Stimulated activated CD8-positive, alpha-beta memory T cell treated with anti-CD3 and anti-CD28 coated beads, Interleukin-7, amount 100 ng/mL, for 1 hour (primary cell): ENCODE data around the gene NUDT13.

Experiments
- DNase-seq, 2 donors: peaks; one replicate each; pipeline ENCODE4 v3.0.0-alpha.2; 2020; ENCODE audit warnings: low read depth in 2 of 2

NUDT13 gene

DNA sequence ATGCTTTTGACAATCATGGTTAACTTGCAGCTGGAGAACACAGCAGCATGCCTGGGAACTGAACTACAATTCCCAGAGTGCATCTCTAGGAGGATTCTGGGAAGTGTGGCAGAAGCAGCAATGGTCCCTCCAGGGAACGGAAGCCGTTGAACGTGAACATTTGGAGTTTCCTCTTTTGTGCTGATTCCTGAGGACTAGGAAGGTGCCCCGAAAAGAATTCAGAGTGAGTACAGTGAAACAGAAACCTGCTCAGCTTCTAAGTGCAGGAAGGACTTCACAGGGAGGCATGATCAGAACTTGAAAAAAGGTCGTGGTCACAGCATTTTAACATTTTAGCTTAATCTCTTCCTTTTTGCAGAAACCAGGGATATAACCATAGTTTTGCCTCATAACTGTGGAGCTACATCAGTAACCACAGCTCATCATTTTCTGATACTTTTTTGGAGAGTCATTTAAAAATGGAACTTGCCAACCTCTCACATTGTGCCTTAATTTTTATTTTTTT is at the start of gene NUDT13:
NUDT13 (plus strand) TSS at position 111 of the 505 bp plus-strand sequence. CDS start 3,911 bp downstream, outside the sequence.
- no peak for DNase-seq

DNA sequence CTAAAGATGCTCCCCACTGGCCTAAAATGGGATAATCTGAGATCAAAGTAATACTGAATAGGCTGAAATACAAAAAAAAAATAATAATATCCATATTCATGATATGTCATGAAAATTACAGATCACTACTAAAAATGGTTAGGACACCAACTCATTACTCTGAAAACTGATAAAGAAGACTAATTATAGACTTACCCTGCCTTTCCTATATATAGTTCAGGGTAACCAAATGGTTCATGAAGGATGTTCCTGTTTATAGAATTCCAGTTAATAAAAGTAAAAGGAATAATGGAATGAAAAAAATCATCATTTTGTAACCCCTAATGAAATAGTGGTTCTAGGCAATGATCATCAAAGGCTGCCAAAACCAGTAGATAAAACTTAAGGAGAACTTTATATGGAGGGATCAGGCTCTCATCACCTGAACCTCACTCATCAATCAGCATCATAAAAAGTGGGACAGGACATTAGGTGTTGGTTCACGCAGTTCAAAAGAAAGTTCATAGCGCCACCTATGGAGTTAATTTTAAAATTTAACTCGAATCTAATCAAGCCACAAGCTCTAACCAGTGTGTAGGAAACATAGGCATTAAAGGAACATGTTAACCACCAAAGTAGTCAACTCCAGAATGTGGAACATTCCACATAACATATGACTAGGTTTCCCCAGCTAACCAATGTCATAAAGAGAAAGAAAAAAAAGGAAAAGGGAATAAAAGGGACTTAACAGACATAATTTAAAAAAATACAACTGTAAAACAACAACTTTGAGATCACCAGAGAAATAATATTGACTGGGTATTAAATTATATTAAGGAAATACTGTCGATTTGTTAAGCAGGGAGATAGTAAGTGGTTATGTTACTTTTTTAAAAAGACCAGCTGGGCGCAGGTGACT is 49.3 kb upstream of the NUDT13 start:
- DNase-seq: no peak

DNA sequence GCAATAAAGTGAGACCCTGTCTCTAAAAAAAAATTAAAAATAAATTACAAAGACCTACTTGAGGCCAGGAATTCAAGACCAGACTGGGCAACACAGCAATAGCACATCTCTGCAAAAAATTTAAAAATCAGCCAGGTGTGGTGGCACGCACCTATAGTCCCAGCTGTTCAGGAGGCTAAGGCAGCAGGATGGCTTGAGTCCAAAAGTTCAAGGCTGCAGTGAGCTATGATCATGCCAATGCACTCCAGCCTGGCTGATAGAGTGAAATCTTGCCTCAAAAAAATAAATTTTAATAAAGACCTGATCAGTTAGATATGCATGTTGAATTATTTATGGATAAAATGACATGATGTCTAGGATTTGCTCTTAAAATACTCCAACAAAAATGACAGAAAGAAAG is 48.5 kb upstream of the NUDT13 start:
- DNase-seq: no peak

DNA sequence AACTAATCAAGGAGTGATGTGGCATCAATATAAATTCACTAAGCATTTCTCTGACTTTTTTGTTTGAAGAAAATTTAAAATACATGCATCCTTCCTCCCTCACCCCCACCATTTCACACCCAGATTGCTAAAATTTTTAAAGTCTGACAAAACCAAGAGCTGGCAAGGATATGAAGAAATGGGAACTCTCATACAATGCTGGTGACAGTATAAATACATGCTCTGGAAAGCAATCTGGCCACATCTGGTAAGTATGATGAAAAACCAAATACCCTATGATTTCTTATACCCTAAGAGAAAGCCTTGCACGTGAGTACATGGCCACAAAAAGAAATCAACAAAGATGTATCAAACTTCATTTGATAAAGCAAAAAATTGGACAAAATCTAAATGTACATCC is 44.8 kb upstream of the NUDT13 start:
- DNase-seq: no peak

DNA sequence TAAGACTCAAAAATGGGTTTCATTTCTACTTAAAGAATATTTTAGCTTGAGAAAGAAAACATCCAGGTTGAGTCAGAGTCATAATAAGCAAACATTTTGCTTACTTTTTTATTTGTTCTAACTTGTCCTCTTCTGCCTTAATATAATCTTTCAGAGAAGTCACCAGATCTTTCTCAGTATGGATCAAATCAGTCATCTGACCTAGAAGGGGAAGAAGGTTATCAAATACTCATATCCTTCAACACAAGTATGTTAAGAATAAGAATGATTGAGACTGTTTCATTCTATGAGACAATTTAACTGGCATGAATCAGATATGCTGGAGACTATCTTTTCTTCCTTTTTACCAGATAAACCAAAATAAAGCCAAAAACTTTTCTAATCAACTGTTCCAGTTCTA is 36.6 kb upstream of the NUDT13 start:
- no peak for DNase-seq

DNA sequence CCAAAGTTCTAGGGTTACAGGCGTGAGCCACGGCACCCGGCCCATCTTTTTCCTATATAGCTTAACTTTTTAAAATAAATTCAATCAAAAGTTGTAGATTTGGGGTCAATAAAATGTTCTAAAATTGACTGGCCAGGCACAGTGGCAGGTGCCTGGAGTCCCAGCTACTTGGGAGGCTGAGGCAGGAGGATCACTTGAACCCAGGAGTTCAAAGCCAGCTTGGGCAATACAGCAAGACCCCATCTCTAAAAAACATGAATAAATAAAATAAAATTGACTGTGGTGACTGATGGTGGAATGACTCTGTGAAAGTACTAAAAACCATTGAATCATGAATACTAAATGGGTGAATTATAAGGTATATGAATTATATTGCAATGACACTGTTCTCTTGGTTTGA is 34.4 kb upstream of the NUDT13 start:
- DNase-seq: no peak

DNA sequence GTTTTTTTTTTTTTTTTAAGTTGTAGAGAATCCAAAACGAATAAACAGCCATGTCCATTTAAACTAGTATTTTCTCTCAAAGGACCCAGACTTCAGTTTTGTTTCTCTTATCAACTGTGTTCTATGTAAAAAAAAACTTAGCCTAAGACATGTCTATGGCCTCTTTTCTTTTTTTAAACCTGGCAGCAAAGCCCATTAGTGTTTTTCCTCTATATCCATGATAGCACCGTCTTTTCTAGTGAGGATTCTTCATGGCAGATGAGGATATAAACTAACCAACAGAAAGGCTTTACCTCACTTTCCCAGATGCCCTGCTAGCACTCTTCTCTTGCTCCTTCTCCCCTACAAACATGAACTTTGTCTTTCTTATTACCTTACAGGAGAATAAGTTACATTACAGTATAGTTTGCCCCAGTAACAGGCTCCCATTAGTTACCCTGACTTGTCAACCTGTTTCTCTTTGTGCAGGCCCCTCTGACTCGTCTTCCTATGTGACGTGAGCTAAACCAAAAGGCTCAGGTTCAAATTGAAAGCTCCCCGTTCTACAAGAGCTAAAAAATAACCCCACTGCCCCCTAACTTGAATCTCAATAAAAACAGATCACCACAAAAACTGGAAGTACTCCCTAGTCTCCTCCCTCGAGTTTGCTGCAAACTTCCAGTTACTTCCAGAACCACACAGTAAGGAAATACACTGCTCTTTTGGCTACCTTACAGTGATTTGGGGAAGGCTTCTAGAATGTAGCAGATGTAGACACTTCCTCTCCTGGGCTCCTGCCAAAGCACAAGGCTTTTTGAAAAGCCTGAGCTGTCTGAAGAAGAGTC is 33.7 kb upstream of the NUDT13 start:
- DNase-seq: no peak

DNA sequence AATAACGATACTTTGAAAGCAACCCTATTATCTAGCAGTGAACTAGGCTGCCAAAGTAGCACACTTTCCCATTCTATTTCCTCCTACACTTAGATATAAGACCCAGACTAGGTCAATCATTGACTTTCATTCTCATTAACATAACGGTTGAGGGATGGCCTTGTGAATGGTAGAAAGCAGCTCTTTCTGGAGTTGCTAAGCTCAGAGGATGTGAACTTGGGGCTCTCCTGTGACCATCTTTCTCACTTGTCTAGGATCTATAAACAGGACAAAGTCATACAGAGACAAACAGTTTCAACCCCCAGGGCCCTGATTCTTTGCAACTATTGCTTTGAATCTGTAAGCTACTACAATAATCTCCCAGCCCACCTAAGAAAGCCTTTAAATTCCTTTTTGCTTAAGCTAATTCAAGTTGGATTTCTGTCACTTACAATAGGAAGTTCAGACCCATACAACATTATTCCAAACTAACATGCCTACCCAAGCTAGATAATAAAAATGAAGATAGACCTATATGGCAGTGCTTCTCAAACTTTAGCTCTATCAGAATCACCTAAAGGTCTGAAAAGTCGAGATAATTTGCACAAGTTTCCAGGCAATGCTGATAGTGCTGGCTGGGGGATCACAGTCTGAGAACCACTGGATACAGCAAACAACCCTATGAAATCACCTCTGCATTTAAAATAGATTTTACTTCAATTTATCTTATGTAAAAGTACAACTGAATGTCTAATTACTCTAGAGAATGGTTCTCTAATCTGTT is 30.3 kb upstream of the NUDT13 start:
- no peak for DNase-seq

DNA sequence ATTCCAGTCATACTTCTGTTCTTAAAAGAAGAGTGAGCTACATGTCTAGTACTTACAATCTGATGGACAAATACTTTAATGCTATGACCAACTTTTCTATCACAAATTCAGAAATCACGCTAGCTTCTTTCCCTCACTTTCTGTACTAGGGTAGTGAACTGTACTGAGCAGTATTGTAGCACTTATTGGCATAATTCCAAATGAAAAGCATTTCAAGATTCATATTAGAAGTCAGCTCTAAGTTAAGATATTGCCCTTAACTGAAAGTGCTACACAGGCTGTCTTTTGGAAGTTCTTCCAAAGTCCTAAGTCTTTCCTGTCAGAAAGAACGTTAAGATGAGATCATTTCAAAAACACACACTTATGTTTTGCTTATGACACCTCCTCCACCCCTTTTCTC is 27.0 kb upstream of the NUDT13 start:
- DNase-seq: no peak

DNA sequence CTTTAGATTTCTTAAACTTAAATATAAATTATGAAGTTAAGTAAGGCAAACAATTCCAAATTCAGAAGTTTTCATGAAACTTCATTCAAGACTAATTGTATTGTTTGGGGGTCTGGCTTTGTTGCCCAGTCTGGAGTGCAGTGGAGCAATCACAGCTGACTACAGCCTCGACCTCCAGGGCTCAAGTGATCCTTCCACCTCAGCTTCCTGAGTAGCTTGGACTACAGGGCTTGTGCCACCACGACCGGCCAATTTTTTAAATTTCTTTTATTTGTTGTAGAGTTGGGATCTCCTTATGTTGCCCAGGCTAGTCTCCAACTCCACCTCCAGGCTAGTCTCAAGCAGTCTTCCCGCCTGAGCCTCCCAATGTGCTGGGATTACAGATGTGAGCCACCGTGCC is 26.0 kb upstream of the NUDT13 start:
- no peak for DNase-seq

DNA sequence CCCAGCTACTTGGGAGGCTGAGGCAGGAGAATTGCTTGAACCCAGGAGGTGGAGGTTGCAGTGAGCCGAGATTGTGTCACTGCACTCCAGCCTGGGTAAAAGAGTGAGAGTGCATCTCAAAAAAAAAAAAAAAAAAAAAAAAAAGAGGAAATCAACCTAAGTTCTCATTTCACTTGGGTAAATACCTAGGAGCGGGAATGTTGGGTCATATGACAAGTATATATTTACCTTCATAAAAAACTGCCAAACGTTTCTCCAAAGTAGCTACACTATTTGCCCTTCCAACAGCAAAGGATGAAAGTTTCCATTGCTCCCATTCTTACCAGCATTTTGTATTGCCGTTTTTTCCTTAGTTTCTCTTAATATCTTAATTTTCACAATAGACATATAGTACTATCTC is 23.4 kb upstream of the NUDT13 start:
- no peak for DNase-seq

DNA sequence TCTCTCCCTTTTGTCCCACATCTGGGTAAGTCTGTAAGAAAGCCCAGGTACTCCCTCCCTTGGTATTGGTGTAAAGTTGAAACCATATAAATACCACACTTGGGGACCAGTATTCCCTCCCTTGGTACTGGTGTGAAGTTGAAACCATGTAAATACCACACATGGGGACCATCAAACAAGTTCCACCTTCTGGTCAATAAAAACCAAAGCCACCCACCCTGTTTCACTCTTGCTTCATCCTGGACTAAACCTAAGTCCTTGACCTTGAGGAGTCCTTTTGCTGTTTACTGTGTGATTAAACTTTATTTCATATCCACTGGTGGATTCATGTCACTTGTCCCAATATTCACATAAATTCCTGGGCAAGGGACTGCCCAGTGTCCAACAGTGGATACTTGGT is 22.0 kb upstream of the NUDT13 start:
- no peak for DNase-seq

DNA sequence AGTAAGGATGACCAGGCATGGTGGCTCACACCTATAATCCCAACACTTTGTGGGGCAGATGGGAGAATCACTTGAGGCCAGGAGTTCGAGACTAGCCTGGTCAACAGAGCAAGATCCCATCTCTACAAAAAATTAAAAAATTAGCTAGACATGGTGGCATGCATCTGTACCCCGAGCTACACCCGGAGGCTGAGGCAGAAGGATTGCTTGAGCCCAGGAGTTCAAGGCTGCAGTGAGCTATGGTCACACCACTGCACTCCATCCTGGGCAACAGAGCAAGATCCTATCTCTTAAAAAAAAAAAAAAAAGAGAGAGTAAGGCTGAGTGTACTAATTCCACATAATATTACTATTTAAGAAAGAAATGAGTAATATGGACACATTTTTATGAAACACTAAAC is 17.4 kb upstream of the NUDT13 start:
- no peak for DNase-seq

DNA sequence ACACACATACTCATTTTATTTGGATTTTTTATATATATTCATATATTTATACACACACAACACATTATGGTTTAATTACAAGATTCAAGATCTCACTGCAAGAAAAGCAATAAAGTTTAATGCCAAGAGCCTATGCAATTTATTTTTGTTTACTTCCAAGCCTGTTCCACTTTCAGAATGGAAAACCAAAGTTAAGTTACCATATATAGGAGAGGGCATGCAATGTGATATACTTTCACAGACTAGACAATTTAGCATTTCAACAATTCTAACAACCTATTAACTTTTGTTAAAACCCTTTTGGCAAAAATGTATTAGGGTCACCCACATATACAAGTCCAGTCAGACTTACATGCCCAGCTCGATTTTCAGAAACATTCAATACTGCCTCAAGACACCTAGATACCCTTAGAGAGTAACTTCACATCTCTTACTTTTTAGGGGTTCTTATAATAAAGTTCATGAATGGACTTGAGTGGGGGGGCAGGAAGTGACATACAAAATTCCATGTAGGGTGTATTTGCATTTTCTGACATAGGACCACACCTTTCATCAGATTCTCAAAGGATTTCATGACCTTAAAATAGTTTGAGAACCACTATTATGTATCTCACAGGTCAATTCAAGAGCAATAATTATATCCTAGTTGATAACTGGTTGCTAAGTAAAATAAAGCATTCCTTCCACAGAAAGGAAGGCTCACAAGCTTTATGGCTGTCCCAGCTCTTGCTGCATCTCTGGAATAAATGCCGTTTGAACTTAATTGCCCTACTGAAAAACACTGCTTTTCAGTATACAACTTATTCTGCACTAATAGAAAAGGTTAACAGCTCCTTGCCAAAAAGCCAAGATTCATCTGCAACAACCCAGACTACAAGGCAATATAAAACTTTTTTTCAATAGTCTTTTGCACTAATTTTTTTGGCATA is 16.1 kb upstream of the NUDT13 start:
- no peak for DNase-seq

DNA sequence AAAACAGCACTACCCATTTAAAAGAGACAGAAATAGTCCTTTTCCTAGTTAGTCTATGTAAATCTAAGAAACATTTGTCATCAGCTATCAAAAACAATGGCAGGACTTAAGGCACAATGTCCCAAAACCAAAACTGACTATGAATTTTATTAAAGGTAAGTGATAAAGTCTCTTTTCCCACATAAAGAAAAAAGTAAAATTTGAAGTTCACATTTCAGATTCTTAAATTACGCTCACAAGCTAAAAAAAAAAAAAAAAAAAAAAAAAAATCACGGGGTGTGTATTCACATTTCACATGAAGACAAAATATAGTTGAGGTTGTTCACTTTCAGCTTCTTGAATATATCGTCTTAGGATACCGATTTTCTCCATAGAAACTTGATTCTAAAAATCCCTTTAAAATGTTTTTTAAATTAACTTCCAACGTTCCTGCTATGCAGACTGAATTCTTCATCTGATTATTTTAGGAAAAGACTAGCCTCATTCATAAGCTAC is 15.2 kb upstream of the NUDT13 start:
- DNase-seq: no peak

DNA sequence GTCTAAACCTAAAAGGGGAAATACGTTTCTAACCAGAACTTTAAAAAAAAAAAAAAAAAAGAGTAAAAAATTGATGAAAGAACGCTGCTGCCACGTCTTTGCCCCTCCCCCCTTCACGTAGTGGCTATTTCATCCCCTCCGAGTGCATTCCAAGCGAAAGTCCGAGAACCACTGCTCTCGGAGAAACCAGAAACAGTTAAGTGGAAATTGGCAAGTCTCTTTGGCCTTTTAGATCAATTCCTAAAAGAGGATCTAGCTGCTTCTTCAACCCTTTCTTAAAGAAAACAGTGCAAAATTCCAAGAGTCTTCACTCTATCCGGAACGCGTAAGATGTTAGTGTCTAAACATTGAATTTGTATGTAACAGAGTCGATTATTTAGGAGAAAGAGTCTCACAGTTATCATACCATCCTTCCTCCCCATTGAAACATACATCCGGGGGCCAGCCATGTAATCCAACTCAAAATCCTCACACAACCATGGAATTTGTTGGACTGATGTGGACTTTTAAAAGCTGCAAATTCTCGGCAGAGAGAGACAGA is 14.7 kb upstream of the NUDT13 start:
- DNase-seq: no peak

DNA sequence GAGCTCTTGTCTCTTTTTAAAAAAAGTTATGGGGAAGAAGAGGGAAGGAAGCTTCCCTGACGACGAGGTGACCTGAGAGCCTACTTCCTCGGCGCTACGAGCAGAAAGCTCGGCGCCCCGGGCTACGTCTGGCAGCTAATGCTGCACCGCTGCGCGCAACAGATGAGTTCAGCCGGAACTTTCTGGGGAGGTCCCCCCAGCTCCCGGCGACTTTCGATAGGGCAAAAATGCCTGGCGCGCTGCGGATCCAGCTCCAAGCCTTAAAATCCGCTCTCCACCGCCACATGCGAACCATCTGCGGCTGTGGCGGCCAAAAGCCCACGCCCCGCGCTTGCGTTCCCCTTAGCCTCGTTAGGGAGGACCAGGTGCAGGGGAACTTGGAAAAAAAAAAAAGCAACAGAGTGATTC is 14.2 kb upstream of the NUDT13 start:
- peak; percentile 37 to 54 for DNase-seq

DNA sequence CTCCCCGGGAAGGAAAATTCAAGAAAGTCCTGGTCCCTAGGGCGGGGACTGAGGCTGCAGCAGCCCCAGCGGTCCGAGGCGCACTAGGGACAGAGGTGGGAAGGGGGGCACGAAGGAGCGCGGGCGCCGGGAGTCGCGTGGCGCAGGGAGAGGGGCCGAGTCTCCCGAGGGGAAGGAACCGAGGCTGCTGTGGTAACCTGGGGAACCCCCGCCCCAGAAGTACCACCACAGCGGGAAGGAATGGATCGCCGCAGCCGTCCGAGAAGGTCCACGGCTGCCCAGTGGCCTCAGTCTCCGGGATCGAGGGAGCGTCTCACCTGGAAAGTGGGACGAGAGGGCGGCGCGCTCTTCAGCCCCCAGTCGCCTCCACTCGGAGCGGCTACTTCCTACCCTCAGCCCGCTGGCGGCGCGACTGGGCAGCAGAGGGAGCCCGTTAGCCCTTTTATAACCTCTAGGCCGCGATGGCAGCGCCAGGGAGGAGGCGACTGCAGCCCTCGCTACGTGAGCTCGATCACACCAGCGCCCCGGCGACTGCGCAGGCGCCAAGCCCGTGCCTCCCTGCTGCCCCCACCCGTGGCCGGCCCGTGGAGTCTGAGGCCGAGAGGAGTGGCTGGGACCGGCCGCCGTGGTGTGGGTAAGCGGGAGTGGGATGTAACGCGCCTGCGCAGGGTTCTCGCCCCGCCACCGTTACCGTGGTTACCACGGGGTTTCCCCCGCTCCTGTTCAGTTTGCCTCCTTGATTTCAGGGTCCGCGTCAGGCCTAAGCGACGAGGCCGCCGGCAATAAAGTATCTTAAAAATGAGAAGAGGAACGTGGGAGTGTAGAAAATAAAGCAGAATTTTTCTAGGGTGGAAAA is 13.6 kb upstream of the NUDT13 start, which contains the start of gene P4HA1:
P4HA1 (minus strand) TSS at position 418 of the 856 bp plus-strand sequence. CDS start 21,983 bp downstream, outside the sequence.
- peak; percentile 94 to 96 for DNase-seq

DNA sequence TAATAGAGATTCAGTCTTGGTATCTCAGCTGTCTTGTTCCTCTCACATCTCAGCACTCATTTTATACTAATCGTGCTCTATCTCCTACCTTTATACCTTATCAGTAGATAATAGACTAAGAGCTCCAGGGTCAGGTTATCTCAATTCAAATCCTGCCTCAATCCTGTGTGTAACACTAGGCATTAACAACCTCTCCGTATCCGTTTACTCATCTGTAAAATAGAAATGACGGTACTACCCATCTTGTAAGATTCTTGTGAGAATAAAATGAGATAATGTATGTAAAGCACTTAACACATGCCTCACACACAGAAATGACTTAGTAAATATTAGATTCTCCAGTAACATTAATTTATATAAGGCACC is 13.0 kb upstream of the NUDT13 start:
- no peak for DNase-seq
